SJSA1 (cell line): ENCODE results near the gene PRR23E. TPM values are rescaled to one million over a fixed set of nuclear protein-coding genes. Genes with fewer than 3 reads are reported as not detected.

Experiments used
- DNase-seq, 2 experiments: peaks; one replicate each; pipeline ENCODE4 v3.0.0-alpha.2; 2015 to 2020; ENCODE audit warnings: low spot score in 2 of 2, low read depth in 1 of 2
- H3K27ac ChIP-seq: fragments of 250-450 bp; sonication (Bioruptor Pico); 2 replicates; pipeline ENCODE4 v1.5.1; 2020; ENCODE audit warnings: mild to moderate bottlenecking, moderate library complexity
- H3K27me3 ChIP-seq: fragments of 250-450 bp; sonication (Bioruptor Pico); replicated peaks from 2 replicates; pipeline ENCODE4 v1.5.1; 2020; ENCODE audit warnings: mild to moderate bottlenecking, moderate library complexity
- H3K36me3 ChIP-seq: fragments of 250-450 bp; sonication (Bioruptor Pico); 2 replicates; pipeline ENCODE4 v1.5.1; 2020; ENCODE audit warnings: mild to moderate bottlenecking
- H3K4me1 ChIP-seq: fragments of 250-450 bp; sonication (Bioruptor Pico); replicated peaks from 2 replicates; pipeline ENCODE4 v1.6.1; 2021; ENCODE audit warnings: mild to moderate bottlenecking
- H3K4me3 ChIP-seq: fragments of 250-450 bp; sonication (Bioruptor Pico); 2 replicates; pipeline ENCODE4 v1.5.1; 2020; ENCODE audit warnings: mild to moderate bottlenecking
- H3K9me3 ChIP-seq: fragments of 250-450 bp; sonication (Bioruptor Pico); replicated peaks from 2 replicates; pipeline ENCODE4 v1.5.1; 2020; ENCODE audit warnings: mild to moderate bottlenecking
- total RNA-seq: library from RNA; depleted of rRNA; stranded (reverse); fragments of >200 nt; shearing (Covaris generic); gene quantifications from 2 replicates; pipeline ENCODE4 v1.2.3, GENCODE V29; 2014

Gene PRR23E
- total RNA-seq, 1 experiment from 2014 or later = not detected

GRCh38 chr3:127200086-127200691, 7.3 kb downstream of the PRR23E start:
- no peak overlapping the region for H3K27ac ChIP-seq
- no peak for DNase-seq
- H3K36me3 ChIP-seq = no peaks in the 10 kb centered on the region
- H3K4me1 ChIP-seq = no peaks in the 10 kb centered on the region
- no peaks in the 10 kb centered on the region for H3K9me3 ChIP-seq
- H3K4me3 ChIP-seq = no peak overlapping the region
- H3K27me3 ChIP-seq = no peaks in the 10 kb centered on the region

GRCh38 chr3:127203024-127203423, 10.1 kb downstream of the PRR23E start:
- Histone ChIP-seq H3K9me3 (no peaks in the 10 kb centered on the region), H3K4me3 (no peak overlapping the region), H3K4me1 (no peaks in the 10 kb centered on the region), H3K36me3 (no peaks in the 10 kb centered on the region), H3K27me3 (no peaks in the 10 kb centered on the region), H3K27ac (no peak overlapping the region)
- no peak for DNase-seq

- no peak overlapping the region for H3K4me3 ChIP-seq
- no peaks in the 10 kb centered on the region for H3K4me1 ChIP-seq
- no peaks in the 10 kb centered on the region for H3K27me3 ChIP-seq
- no peak overlapping the region for H3K27ac ChIP-seq
- no peak for DNase-seq
- no peaks in the 10 kb centered on the region for H3K36me3 ChIP-seq
- H3K9me3 ChIP-seq = no peaks in the 10 kb centered on the region
These were observed 12.1 kb downstream of the PRR23E start for GRCh38 chr3:127204841-127205582.

GRCh38 chr3:127206154-127206553, 13.2 kb downstream of the PRR23E start:
- Histone ChIP-seq H3K4me1 (no peaks in the 10 kb centered on the region), H3K9me3 (no peaks in the 10 kb centered on the region), H3K27ac (no peak overlapping the region), H3K27me3 (no peaks in the 10 kb centered on the region), H3K36me3 (no peaks in the 10 kb centered on the region), H3K4me3 (no peak overlapping the region)
- DNase-seq = no peak

- no peak overlapping the region for H3K4me3 ChIP-seq
- H3K27ac ChIP-seq = no peak overlapping the region
- H3K27me3 ChIP-seq = no peaks in the 10 kb centered on the region
- H3K36me3 ChIP-seq = no peaks in the 10 kb centered on the region
- no peak for DNase-seq
- no peaks in the 10 kb centered on the region for H3K9me3 ChIP-seq
- H3K4me1 ChIP-seq = no peaks in the 10 kb centered on the region
These were observed 13.9 kb downstream of the PRR23E start for GRCh38 chr3:127206611-127207516.

GRCh38 chr3:127207727-127208482, 15.0 kb downstream of the PRR23E start:
- Histone ChIP-seq H3K4me1 (no peaks in the 10 kb centered on the region), H3K27me3 (no peaks in the 10 kb centered on the region), H3K4me3 (no peak overlapping the region), H3K36me3 (no peaks in the 10 kb centered on the region), H3K9me3 (no peaks in the 10 kb centered on the region), H3K27ac (no peak overlapping the region)
- DNase-seq = no peak

GRCh38 chr3:127208483-127209100, 15.7 kb downstream of the PRR23E start:
- Histone ChIP-seq H3K9me3 (no peaks in the 10 kb centered on the region), H3K4me3 (no peak overlapping the region), H3K4me1 (no peaks in the 10 kb centered on the region), H3K27me3 (no peaks in the 10 kb centered on the region), H3K27ac (no peak overlapping the region), H3K36me3 (no peaks in the 10 kb centered on the region)
- DNase-seq = peak in 1 of 2 experiments; percentile 9

- no peak overlapping the region for H3K4me3 ChIP-seq
- no peaks in the 10 kb centered on the region for H3K36me3 ChIP-seq
- H3K9me3 ChIP-seq = no peaks in the 10 kb centered on the region
- DNase-seq = no peak
- no peaks in the 10 kb centered on the region for H3K4me1 ChIP-seq
- H3K27ac ChIP-seq = no peak overlapping the region
- no peaks in the 10 kb centered on the region for H3K27me3 ChIP-seq
These were observed 16.4 kb downstream of the PRR23E start for GRCh38 chr3:127209155-127209839.

- H3K27me3 ChIP-seq = peaks cover 4% of the 10 kb centered on the region; the same call in 1 of the 2 replicates
- DNase-seq = no peak
- no peaks in the 10 kb centered on the region for H3K9me3 ChIP-seq
- no peak overlapping the region for H3K4me3 ChIP-seq
- H3K36me3 ChIP-seq = no peaks in the 10 kb centered on the region
- H3K4me1 ChIP-seq = no peaks in the 10 kb centered on the region
- H3K27ac ChIP-seq = no peak overlapping the region
These were observed 17.1 kb downstream of the PRR23E start for GRCh38 chr3:127209840-127210653.

GRCh38 chr3:127210654-127210943, 17.7 kb downstream of the PRR23E start:
- Histone ChIP-seq H3K4me3 (no peak overlapping the region), H3K27ac (no peak overlapping the region), H3K4me1 (no peaks in the 10 kb centered on the region), H3K36me3 (no peaks in the 10 kb centered on the region), H3K27me3 (peaks cover 5% of the 10 kb centered on the region; the same call in 1 of the 2 replicates), H3K9me3 (no peaks in the 10 kb centered on the region)
- no peak for DNase-seq

GRCh38 chr3:127211118-127212060, 18.5 kb downstream of the PRR23E start:
- peak in 1 of 2 experiments; percentile 29 for DNase-seq
- Histone ChIP-seq H3K27ac (no peak overlapping the region), H3K4me3 (no peak overlapping the region), H3K9me3 (no peaks in the 10 kb centered on the region), H3K4me1 (no peaks in the 10 kb centered on the region), H3K36me3 (no peaks in the 10 kb centered on the region), H3K27me3 (peaks cover 5% of the 10 kb centered on the region; the same call in 1 of the 2 replicates)
